ENCODE results near the gene TDRD15.
"Not testable (repeated sequence)": the region's sequence is repeated elsewhere in the genome, so short reads cannot be mapped to it uniquely, and the experiment has no call there.

Gene TDRD15

GRCh38 chr2:21135585-21135984, 11.8 kb downstream of the TDRD15 start:
- no peak for TF ChIP-seq CTCF (IDR thresholded peaks at IDR 0.05; ENCODE audit: insufficient read depth, low read length, missing control alignments)
- H3K4me3 ChIP-seq (ENCODE audit: low read depth, low read length), result no peak overlapping the region
- POLR2A ChIA-PET, result no interaction called here
- no peak for DNase-seq (ENCODE audit: low read depth, low spot score)
- CTCF ChIA-PET, result no interaction called here

- no peak for DNase-seq (ENCODE audit: low read depth, low spot score)
- ChIA-PET POLR2A (no interaction called here), CTCF (interaction anchor here (1.0 kb wide), 1 partner anchor 24 kb away, joined by 3 read pairs; no protein-coding TSS in a partner anchor)
- no peak for TF ChIP-seq CTCF (IDR thresholded peaks at IDR 0.05; ENCODE audit: insufficient read depth, low read length, missing control alignments)
- no peak overlapping the region for H3K4me3 ChIP-seq (ENCODE audit: low read depth, low read length)
Observed at GRCh38 chr2:21142149-21142548, 18.4 kb downstream of the TDRD15 start.

- POLR2A ChIA-PET, result no interaction called here
- no peak overlapping the region for H3K4me3 ChIP-seq (ENCODE audit: low read depth, low read length)
- CTCF ChIA-PET, result no interaction called here
- TF ChIP-seq CTCF (IDR thresholded peaks at IDR 0.05; ENCODE audit: insufficient read depth, low read length, missing control alignments), result no peak
- DNase-seq (ENCODE audit: low read depth, low spot score), result no peak
Observed at GRCh38 chr2:21146638-21147037, 22.9 kb downstream of the TDRD15 start.

DNA sequence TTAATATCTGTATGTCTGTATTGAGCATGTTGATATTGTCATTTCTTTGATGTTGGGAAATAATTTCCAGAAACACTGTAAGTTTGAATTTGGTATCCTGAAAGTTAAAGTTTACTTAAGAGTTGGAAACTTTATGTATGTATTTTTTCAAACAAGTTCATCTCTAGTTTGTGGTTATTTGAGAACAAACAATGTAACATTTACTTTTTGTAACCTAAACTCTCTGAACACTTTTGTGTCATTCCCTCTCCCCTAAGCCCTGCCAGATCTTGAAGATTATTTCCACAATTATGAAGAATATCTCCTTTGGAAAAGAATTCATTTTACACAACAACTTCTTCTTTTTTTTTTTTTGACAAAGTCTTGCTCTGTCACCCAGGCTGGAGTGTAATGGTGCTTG, 24.9 kb downstream of the TDRD15 start:
- ChIA-PET POLR2A (no interaction called here), CTCF (no interaction called here)
- H3K4me3 ChIP-seq (ENCODE audit: low read depth, low read length), result no peak overlapping the region
- DNase-seq (ENCODE audit: low read depth, low spot score), result no peak
- TF ChIP-seq CTCF (IDR thresholded peaks at IDR 0.05; ENCODE audit: insufficient read depth, low read length, missing control alignments), result no peak

DNA sequence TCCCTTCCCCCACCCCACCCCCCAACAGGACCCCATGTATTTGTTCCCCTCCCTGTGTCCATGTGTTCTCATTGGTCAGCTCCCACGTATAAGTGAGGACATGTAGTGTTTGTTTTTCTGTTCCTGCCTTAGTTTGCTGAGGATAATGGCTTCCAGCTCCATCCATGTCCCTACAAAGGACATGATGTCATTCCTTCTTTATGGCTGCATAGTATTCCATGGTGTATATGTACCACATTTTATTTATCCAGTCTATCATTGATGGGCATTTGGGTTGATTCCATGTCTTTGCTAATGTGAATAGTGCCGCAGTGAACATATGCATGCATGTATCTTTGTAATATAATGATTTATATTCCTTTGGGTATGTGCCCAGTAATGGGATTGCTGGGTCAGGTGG, 27.5 kb downstream of the TDRD15 start:
- CTCF ChIA-PET; H3K4me3 ChIP-seq (ENCODE audit: low read depth, low read length); DNase-seq (ENCODE audit: low read depth, low spot score); POLR2A ChIA-PET: not testable (repeated sequence)

DNA sequence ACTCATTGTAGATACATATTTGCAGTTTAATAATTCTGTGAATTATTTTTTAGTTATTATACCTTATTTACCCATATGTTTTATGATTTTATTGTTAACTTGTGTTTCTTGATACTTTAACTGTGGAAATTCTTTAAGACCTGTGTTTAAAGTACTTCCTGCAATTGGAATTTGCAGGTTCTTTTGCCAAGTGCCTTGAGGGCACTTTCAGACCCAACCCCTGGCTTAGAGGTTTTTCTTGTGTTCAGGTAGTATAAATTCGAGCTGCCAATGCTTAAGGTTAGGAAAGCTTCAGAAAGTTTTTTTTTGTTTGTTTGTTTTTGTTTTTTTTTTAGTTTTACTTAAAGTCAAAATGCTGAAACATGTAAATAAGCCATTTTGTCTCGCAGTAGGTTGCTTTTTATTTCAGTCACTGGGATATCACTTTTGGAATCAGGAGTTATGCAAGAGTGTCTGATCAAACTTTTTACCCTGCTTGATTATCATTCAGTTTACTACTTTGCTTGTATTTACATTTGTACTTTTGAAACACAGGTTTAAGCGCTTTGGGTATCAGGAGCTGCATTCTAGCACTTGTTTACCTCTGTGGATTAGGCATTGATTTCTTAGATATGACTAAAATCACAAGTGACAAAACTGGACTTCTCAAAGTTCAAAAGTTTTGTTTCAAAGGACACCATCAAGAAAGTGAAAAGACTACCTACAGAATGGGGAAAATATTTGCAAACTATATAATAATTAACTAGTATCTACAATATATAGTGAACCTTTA, 31.8 kb downstream of the TDRD15 start:
- ChIA-PET POLR2A (no interaction called here), CTCF (no interaction called here)
- TF ChIP-seq CTCF (IDR thresholded peaks at IDR 0.05; ENCODE audit: insufficient read depth, low read length, missing control alignments), result no peak
- no peak for DNase-seq (ENCODE audit: low read depth, low spot score)
- no peak overlapping the region for H3K4me3 ChIP-seq (ENCODE audit: low read depth, low read length)

GRCh38 chr2:21161122-21161521, 37.4 kb downstream of the TDRD15 start:
- POLR2A ChIA-PET, result no interaction called here
- no peak overlapping the region for H3K4me3 ChIP-seq (ENCODE audit: low read depth, low read length)
- CTCF ChIA-PET, result no interaction called here
- DNase-seq (ENCODE audit: low read depth, low spot score), result no peak
- TF ChIP-seq CTCF (IDR thresholded peaks at IDR 0.05; ENCODE audit: insufficient read depth, low read length, missing control alignments), result no peak
